Kidney (tissue), 14 donors: ENCODE results near the gene ARID1B. TPM values are rescaled to one million over a fixed set of nuclear protein-coding genes. Genes with fewer than 3 reads are reported as not detected.

ENCODE experiments used
- DNase-seq, 5 donors: peaks; one replicate each; pipeline ENCODE4 v3.0.0-alpha.2; 2013 to 2020
- FAIRE-seq: peaks from 2 replicates; lab custom pipeline; 2012; peaks lifted over from hg19 to GRCh38; lab: Jason Lieb, UNC
- H3K27ac ChIP-seq, 2 donors: one replicate each; pipeline ENCODE4 v1.7.0; 2013; ENCODE audit warnings: low read depth in 2 of 2, low read length in 2 of 2, inconsistent platforms in 1 of 2
- H3K27me3 ChIP-seq: one replicate; pipeline ENCODE4 v1.7.1; 2013; ENCODE audit warnings: low read length, inconsistent platforms; ENCODE audit not compliant: control insufficient read depth, insufficient read depth
- H3K36me3 ChIP-seq, 3 donors: one replicate each; pipeline versions ENCODE4 v1.7.0 to v1.7.1; 2013; ENCODE audit warnings: low read length in 3 of 3, control low read depth in 1 of 3, inconsistent platforms in 1 of 3; ENCODE audit not compliant: insufficient read depth in 3 of 3, control insufficient read depth in 2 of 3
- H3K4me1 ChIP-seq, 3 donors: one replicate each; pipeline versions ENCODE4 v1.7.0 to v1.7.1; 2013; ENCODE audit warnings: low read length in 3 of 3, inconsistent platforms in 1 of 3, low read depth in 1 of 3; ENCODE audit not compliant: control insufficient read depth in 2 of 3, insufficient read depth in 2 of 3
- H3K4me3 ChIP-seq, 3 donors: one replicate each; pipeline versions ENCODE4 v1.7.0 to v1.8.1; 2013; ENCODE audit warnings: low read length in 3 of 3, control low read depth in 1 of 3, inconsistent platforms in 1 of 3
- H3K9ac ChIP-seq, 3 donors: one replicate each; pipeline versions ENCODE4 v1.7.0 to v1.7.1; 2013; ENCODE audit warnings: low read length in 3 of 3, control low read depth in 1 of 3, inconsistent platforms in 1 of 3
- H3K9me3 ChIP-seq, 3 donors: one replicate each; pipeline versions ENCODE4 v1.7.0 to v1.7.1; 2013; ENCODE audit warnings: low read length in 3 of 3, control low read depth in 1 of 3, inconsistent platforms in 1 of 3; ENCODE audit not compliant: control insufficient read depth in 2 of 3, insufficient read depth in 1 of 3
- CTCF ChIP-seq: IDR thresholded peaks from 3 replicates; pipeline ENCODE4 v1.5.1; 2012; ENCODE audit warnings: mild to moderate bottlenecking, moderate library complexity, borderline replicate concordance; ENCODE audit not compliant: insufficient read depth; ENCODE audit errors: extremely low read depth
- intact Hi-C: fragments of 100-400 bp; cut with DNase I; formaldehyde crosslinking; loops from one replicate; pipeline ENCODE4 v1.11.1; 2022
- polyA plus RNA-seq: library from polyadenylated mRNA; stranded (reverse); fragments of 350-450 nt; fragmentation: Illumina TruSeq; extraction: RNeasy Lipid Tissue Mini Kit (QIAGEN cat#74804); gene quantifications from one replicate; pipeline ENCODE4 v1.2.3, GENCODE V29; 2014; ENCODE audit warnings: low read depth, low replicate concordance; ENCODE audit not compliant: insufficient read depth
- total RNA-seq: library from RNA; stranded (reverse); fragmentation: NEBNext Ultra II Directional; extraction: Animal tissue kit (Norgen Biotek cat#: 25700); gene quantifications from one replicate; pipeline ENCODE4 v1.2.1, GENCODE V29; 2021
- donor health status: control.
- donor health status: control.
- donor health status: control.
- donor health status: control.
- donor health status: control.
- donor health status: DM: yes; HTN: yes; CAD: no.
- donor health status: Normal renal cell carcinoma (clear cell type).

Gene ARID1B
- total and polyA plus RNA-seq, 2 donors from 2014 or later: 16.4 to 110 TPM

GRCh38 chr6:156773935-156774852 lies 3.0 kb upstream of the ARID1B start:
- Histone ChIP-seq H3K9ac (no peak overlapping the region), H3K4me3 (no peak overlapping the region), H3K4me1 (peaks cover 2 to 18% (median 4%) of the 10 kb centered on the region in 3 donors), H3K27ac (no peak overlapping the region), H3K27me3 (no peaks in the 10 kb centered on the region), H3K9me3 (no peaks in the 10 kb centered on the region), H3K36me3 (no peaks in the 10 kb centered on the region)
- no peak for DNase-seq
- no peak for TF ChIP-seq CTCF
- FAIRE-seq: no peak
- intact Hi-C loops: no loop called here

- intact Hi-C loops: no loop called here
- FAIRE-seq: no peak
Measured at GRCh38 chr6:156774863-156775405, 2.2 kb upstream of the ARID1B start.

GRCh38 chr6:156775717-156776116 lies 1.5 kb upstream of the ARID1B start:
- FAIRE-seq: no peak
- intact Hi-C loops: no loop called here
- no peaks in the 10 kb centered on the region for H3K27me3 ChIP-seq
- no peaks in the 10 kb centered on the region for H3K36me3 ChIP-seq
- H3K4me1 ChIP-seq: peaks cover 4 to 18% (median 5%) of the 10 kb centered on the region in 3 donors
- no peaks in the 10 kb centered on the region for H3K9me3 ChIP-seq
- H3K4me3 ChIP-seq: no peak overlapping the region
- no peak for DNase-seq
- no peak overlapping the region for H3K9ac ChIP-seq
- TF ChIP-seq CTCF: no peak
- H3K27ac ChIP-seq: no peak overlapping the region

More at GRCh38 chr6:156774863-156775405, 2.2 kb upstream of the ARID1B start:
- Histone ChIP-seq H3K9ac (no peak overlapping the region), H3K4me1 (peaks cover 2 to 18% (median 4%) of the 10 kb centered on the region in 3 donors), H3K4me3 (no peak overlapping the region), H3K36me3 (no peaks in the 10 kb centered on the region), H3K27me3 (no peaks in the 10 kb centered on the region), H3K27ac (no peak overlapping the region), H3K9me3 (no peaks in the 10 kb centered on the region)
- DNase-seq: no peak
- no peak for TF ChIP-seq CTCF
